ENCODE data around the gene EIF4G3.
"Not testable (repeated sequence)": the region's sequence is repeated elsewhere in the genome, so short reads cannot be mapped to it uniquely, and the experiment has no call there.

EIF4G3 gene

DNA sequence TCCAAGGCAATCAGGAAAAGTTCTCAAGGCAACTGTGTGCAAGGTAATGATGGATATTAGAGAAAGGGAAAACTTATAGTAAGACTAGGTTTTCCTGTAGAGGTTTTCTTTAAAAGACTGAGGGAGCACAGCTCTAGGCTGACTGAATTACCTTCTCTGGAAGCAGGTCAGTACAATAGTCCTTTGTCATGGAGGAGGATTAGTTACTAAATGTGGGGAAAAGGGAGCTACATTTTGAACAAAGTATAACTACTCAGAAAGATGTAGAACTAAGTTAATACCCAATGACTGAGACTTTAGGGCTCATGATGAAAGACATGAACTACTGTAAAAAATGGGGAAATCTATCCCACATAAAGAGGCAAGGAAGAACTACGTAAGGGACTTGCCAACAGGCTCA is 241.0 kb downstream of the EIF4G3 start:
- DNase-seq (ENCODE audit: low read depth): no peak

DNA sequence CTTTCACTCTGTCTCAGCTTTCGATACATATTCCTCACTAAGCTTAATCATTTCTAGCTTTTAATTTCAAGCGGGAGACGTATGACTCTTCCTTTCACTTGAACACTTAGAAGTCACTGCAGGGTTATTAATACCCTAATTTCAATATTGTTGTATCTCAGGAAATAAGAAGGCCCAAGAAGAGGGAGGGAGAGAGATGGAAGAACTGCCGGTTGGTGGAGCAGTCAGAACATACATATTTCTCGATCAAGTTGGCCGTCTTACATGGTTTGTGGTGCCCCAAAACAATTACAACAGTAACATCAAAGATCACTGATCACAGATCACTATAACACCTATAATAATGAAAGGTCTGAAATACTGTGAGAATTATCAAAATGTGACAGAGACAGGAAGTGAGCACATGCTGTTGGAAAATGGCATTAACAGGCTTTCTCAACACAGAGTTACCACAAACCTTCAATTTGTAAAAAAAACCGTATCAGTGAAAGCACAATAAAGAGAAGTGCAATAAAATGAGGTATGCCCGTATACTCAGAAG is 244.2 kb downstream of the EIF4G3 start:
- DNase-seq (ENCODE audit: low read depth): no peak

DNA sequence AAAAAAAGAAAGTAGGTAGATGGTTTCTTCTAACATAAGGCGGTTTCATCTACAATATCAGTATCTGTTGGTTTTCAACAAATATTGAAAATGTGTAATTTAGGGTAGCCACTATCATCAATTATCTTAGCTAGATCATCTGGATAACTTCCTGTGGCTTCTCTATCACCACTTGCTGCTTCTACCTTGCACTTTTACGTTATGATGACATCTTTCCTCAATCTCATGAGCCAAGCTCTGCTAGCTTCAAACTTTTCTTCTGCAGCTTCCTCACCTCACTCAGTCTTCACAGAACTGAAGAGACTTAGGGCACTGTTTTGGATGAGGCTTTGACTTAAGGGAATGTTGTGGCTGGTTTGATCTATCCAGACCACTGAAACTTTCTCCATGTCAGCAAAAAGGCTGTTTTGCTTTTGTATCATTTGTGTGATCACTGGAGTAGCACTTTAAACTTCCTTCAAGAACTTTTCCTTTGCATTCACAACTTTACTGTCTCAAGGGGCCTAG is 244.7 kb downstream of the EIF4G3 start:
- DNase-seq (ENCODE audit: low read depth): no peak

DNA sequence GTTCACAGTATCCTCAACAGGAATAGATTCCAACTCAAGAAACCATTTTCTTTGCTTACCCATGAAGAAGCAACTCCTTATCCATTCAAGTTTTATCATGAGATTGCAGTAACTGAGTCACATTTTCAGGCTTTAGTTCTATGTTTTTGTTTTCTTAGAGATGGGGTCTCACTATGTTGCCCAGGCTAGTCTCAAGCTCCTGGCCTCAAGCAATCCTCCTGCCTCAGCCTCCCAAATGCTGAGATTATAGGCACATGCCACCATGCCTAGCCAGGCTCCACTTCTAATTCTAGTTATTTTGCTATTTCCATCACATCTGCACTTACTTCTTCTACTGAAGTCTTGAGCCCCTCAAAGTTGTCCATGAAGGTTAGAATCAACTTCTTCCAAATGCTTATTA is 246.3 kb downstream of the EIF4G3 start:
- no peak for DNase-seq (ENCODE audit: low read depth)

DNA sequence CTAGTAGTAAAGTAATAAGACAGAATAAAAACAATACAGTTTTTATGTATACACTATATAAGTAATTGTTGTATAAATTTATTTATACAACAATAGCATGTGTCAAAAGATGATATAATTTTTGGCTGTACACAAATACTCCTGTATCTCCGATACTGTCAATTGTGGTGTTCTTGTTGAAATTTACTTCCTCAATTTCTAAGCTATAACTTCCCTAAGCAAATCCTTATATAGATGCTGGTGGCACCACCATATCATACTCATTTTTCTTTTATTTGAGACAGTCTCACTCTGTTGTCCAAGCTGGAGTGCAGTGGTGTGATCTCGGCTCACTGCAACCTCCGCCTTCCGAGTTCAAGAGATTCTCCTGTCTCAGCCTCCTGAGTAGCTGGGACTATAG is 248.6 kb downstream of the EIF4G3 start:
- no peak for DNase-seq (ENCODE audit: low read depth)

DNA sequence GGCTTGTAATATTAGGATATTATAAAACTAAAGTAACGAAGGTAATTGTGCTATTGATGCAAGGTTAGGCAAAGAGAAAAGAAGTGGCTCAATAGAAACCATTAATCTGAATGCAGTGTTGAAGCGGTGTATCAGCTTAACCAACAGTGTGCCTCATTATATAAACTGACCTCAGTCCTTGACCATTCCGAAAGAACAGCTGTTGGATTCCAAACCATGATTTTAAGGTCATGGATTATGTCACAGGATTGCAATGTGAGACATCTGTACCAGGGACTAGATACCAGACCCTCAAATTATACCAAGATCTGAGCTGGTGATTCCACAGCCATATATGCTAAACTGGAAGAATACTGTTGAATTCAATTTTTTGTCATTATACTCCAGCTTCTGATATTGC is 255.4 kb downstream of the EIF4G3 start:
- DNase-seq (ENCODE audit: low read depth): no peak

DNA sequence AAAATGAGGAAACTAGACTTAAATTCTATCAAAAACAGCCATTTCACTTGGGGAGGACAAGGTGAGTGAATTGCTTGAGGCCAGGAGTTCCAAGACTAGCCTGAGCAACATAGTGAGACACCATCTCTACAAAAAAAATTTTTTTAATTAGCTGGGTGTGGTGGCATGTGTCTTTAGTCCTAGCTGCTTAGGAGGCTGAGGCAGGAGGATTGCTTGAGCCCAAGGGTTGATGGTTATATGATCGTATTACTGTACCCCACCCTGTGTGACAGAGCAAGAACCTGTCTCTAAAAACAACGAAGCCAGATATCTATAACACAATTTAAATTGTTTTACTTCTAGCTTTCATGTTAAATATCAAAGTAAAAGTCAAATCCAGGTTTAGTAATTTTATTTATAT is 263.5 kb downstream of the EIF4G3 start:
- DNase-seq (ENCODE audit: low read depth): no peak

DNA sequence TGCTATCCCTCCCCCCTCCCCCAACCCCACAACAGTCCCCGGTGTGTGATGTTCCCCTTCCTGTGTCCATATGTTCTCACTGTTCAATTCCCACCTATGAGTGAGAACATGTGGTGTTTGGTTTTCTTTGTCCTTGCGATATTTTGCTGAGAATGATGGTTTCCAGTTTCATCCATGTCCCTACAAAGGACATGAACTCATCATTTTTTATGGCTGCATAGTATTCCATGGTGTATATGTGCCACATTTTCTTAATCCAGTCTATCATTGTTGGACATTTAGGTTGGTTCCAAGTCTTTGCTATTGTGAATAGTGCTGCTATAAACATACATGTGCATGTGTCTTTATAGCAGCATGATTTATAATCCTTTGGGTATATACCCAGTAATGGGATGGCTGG is 269.2 kb downstream of the EIF4G3 start:
- not testable (repeated sequence) for DNase-seq (ENCODE audit: low read depth)

DNA sequence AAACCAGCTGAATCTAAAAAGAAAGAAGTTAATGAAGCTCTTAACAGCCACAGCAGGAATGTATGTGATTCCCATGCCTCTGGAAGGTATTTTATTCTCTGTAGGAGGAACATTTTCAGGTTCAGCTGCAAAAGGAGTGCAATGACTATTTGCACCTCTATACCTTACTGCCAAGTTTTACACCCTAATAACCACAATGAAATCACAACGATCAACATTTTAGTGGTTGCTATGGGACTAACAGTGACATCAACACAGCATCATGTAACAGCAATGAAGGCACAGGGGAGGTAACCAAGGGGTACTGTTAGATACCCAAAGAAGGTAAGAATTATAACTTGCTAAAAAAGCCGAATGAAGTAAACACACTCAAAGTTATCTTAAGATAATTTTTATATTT is 273.3 kb downstream of the EIF4G3 start:
- no peak for DNase-seq (ENCODE audit: low read depth)

DNA sequence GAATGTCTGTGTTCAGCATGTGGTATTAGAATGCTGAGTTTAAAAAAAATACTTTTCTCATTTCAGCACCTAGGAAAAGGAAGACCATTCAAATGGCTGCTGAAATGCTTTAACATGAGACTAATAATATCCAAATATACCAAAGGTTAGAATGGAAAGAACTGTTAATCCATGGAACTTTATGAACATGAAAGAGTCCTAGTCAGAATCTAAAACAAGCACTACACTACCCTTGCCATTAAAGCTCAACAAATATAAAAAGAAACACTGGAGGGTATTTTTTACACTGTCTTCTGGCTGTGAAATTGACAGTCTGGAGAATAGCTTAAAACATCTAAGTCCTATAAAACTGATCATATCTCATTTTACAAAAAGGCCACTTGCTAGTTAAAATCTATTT is 276.6 kb downstream of the EIF4G3 start:
- DNase-seq (ENCODE audit: low read depth): no peak

DNA sequence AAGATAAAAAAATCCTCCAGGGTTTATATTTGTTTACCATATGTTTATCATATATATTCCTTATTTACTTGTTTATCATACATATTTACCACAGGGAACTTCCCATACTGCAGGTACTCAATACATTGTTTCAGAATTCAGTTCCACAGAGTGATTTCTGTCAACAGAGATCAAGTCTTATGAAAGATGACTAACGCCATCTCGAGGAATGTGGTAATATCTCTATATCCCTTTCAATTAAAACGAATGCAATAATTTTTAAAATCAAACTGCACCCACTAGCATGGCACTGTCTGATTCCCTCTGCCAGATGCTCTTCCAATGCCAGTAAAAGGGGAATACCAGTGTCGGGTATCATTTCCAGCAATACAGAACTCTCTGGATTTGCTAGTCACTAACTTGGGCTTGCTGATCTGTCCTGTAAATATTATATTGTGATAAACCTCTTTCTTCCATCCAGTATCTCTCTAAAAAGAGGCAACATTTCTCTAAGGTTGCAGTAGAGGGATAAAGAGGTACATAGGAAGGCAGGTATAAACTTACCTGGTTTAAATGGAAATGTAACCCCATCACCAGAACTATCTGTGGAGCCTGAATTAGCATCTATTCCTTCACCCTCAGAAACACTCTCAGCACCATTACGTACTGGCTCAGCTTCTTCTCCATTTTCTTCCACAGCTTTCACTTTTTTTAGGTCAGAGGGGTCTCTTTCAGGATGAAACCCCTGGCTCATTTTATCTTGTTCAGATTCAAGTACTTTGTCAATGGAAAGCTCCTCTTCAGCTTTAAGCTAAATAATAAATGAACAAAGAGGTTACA is 277.3 kb downstream of the EIF4G3 start:
- DNase-seq (ENCODE audit: low read depth): no peak

DNA sequence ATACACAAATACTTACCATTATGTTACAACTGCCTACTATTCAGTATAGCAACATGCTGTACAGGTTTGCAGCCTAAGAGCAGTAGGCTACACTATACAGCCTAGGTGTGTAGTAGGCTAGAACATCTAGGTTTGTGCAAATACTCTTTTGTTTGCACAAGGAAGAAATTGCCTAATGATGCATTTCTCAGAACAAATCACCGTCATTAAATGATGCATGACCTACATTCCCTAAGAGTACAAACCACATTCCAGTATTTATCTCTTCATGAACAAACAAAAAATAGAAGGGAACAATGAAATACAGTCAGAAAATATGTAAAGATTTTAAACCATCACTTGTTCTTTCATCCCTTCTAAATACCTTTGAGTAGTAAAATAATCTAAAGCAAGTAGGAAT is 279.9 kb downstream of the EIF4G3 start:
- no peak for DNase-seq (ENCODE audit: low read depth)

DNA sequence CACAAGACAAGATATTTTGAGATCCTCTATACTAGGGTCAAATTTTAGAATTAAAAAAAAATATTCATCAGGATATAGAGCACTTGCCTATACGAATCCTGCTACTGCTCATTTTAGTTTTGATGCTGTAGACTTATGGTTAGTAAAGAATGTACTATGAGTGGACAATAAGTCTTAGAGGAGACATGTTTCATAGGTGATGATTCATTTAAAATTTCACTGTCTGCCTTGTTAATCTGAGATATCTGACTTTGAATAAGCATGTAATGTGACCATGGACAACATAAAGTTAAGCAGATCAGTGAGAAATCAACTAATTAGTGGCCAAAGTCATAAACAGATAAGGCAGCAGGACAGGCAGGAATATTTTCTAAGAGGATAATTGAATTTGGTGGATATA is 282.8 kb downstream of the EIF4G3 start:
- no peak for DNase-seq (ENCODE audit: low read depth)

DNA sequence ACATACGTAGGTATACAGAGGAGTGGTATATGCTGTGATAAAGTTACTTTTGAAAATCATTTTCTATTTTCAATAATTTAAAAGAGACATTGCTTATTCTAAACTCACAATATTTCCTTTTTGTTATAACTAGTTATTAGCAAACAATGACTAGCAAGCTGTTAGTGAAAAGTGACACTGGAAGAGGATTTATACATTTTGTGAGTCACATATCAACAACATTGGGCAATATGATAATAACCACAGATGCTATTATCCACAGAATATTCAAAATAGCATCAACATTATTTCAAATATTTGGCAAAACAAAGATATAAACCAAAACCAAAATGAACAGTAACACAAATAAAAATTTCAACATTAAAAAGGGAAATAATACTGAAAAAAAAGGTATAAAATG is 285.6 kb downstream of the EIF4G3 start:
- DNase-seq (ENCODE audit: low read depth): no peak

DNA sequence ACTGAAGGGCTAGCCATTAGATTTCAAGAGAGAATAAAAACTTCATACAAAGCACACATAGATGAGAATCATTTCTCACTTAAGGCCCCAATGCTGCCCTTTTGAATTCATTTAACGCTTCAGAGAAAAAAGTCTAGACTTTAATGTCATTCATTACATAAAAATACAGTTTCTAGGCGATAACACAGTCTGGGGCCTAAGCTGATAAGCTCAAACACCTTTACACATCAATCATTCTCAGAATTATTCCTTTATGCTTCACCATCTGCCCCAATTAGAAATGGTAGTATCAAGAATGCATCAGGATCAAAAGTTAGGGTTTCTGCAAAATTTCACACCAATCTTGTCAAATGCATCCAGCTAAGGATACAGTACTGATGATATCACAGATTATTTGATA is 289.5 kb downstream of the EIF4G3 start:
- DNase-seq (ENCODE audit: low read depth): no peak

DNA sequence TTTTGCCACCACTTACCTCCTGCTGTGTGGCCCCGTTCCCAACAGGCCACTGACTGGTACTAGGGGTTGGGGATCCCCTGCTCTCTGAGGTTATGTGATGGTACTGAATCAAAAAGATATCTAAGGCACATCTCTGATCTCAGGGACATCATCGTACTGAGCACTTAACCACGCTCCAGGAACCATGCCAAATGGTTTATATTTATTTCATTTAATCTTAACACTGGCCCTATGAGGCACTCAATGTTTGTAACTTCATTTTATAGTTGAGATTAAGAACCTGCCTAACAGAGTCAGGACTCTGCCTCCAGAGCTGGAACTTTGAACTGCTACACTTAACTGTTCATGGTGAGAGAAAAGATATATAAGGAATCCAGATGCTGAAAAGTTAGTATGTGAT is 291.6 kb downstream of the EIF4G3 start:
- no peak for DNase-seq (ENCODE audit: low read depth)

DNA sequence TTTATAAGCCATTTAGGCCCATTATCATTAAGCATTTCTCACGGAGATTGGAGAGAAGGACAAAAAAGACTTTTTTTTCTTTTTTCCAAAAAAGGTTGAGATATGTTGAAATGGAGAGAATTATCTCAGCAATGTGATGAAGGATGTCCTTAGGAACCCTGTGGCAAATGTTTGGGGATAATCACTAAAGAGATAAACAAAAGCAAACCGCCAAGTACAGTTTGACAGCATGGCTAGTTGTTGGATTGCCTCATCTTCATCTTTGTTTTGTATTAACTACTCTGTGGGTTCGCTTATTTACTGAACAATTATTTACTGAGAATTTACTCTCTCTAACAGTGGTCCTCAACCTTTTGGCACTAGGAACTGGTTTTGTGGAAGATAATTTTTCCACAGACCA is 292.2 kb downstream of the EIF4G3 start:
- no peak for DNase-seq (ENCODE audit: low read depth)

DNA sequence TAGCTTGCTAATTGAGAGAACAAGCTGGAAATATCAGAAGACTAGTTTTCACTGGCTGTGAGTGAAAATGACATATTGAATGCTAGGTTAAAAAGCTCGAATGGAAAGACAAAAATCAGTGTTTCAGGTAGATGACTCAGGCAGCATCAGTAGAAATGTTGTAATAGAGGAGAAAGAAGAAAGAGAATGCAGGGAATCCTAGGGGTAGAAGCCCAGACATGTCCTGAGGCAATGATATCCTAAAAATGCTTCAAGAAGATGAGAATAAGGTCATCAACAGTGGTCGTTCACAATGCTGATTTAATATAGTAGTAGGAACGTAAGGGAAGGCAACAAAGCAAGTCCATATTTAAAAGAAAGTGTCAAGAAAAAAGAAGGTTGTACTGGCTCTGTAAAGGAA is 292.9 kb downstream of the EIF4G3 start:
- no peak for DNase-seq (ENCODE audit: low read depth)

DNA sequence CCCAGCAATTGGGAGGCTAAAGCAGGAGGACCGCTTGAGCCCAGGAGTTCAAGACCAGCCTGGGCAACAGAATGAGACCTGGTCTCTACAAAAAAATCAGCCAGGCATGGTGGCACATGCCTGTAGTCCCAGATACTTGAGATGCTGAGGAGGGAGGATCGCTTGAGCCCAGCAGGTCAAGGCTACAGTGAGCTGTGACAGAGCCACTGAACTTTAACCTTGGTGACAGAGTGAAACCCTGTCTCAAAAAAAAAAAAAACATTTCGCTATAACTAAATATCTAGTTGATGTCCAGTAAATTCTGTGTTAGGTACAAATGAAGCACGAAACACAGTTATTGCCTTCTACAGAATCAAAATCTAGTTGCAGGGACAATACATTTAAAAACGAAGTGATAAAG is 293.9 kb downstream of the EIF4G3 start:
- no peak for DNase-seq (ENCODE audit: low read depth)

DNA sequence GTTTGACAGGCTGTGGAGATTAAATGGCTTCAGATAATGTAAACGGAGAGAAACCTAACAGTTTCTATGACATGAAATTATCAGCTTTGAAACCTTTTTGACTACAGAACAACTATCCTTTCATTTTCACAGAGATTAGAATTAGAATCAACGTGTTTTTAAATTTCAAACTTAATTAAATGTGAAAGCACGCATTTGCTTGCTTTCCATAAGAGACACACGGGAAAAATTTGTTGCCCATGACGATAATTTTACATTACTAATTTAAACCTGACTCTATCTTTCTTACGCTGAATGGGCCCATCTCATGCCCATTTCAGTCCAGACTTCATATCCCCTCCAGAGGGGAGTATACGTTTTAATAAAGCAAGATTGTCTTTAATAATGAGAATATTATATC is 297.9 kb downstream of the EIF4G3 start:
- no peak for DNase-seq (ENCODE audit: low read depth)

DNA sequence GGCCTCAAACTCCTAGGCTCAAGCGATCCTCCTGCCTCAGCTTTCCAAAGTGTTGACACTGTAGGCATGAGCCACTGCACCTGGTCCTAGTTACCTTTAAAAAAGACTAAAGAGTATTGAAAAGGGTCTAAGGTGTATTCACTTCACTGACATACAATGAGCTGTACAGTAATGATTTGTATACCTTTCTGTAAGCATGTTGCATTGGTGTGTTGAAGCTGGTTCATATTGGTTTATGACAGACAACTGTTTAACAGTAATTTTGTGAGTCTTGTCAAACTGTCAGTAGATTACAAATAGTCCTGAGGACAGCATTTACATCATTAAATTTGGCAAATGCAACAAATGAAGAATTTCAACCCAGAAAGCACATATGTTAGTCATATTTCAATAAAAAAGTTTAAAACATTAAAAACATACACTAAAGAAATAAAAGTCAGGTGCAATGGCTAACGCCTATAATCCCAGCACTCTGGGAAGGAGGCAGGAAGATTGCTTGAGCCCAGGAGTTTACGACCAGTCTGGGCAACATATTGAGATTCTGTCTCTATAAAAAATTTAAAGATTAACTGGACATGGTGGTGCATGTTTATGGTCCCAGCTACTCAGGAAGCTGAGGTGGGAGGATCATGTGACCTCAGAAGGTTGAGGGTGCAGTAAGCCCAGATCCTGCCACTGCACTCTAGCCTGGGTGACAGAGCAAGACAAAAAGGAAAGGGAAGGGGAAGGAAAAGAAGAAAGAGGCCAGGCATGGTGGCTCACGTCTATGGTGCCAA is 301.3 kb downstream of the EIF4G3 start:
- no peak for DNase-seq (ENCODE audit: low read depth)

DNA sequence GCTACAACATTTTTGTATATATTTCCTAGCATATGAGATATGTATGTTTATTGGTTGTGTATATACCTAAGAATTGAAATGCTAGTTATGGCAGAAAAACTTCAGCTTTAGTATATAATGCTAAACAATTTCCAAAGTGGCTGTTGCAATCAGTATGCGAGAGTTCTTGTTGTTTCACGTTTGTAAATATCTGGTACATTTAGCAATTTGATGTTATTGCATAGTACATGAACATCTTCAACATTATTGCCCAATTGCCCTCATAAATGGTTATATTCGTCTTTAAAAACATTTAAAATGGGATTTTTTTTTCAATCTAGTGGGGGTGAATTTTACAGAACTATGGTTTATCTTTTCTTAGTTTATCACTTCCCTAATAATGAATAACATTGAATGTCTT is 303.4 kb downstream of the EIF4G3 start:
- DNase-seq (ENCODE audit: low read depth): no peak

DNA sequence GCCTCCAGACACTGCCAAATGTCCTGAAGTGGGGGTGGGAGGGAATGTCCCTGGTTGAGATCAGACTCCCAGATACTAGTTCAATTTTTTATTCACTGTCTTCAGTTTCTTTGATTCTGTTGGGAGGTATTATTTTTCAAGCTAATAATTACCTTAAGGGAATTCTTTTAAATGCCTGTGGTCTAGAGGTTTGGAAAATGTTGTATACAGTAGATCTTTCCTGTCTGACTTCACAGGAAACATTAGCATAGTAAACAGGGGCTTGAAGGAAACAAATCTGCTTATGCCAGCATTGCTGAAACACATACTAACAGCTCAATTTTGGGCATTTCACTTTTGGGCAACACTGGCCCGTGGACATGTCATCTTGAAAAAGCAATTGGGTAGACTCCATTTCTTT is 305.3 kb downstream of the EIF4G3 start:
- DNase-seq (ENCODE audit: low read depth): no peak
